Hepatocyte (in vitro differentiated cells): ENCODE measurements around the gene ZMYND8. TPM values are rescaled to one million over a fixed set of nuclear protein-coding genes. Genes with fewer than 3 reads are reported as not detected.
"Not testable (repeated sequence)": the region's sequence is repeated elsewhere in the genome, so short reads cannot be mapped to it uniquely, and the experiment has no call there.

Source experiments
- DNase-seq: peaks from one replicate; pipeline ENCODE4 v3.0.0-alpha.2; 2016; ENCODE audit warnings: low spot score
- H2AFZ ChIP-seq: fragments of 200-600 bp; sonication (generic); 2 replicates; pipeline ENCODE4 v1.6.0; 2016; ENCODE audit warnings: antibody characterized with exemption, mild to moderate bottlenecking
- H3K27ac ChIP-seq: fragments of 200-600 bp; sonication (generic); 2 replicates; pipeline ENCODE4 v1.5.1; 2016; ENCODE audit warnings: mild to moderate bottlenecking
- H3K27me3 ChIP-seq: fragments of 200-600 bp; sonication (generic); 2 replicates; pipeline ENCODE4 v1.6.1; 2016
- H3K36me3 ChIP-seq: fragments of 200-600 bp; sonication (generic); replicated peaks from 2 replicates; pipeline ENCODE4 v1.5.1; 2016; ENCODE audit warnings: low read depth; ENCODE audit not compliant: insufficient read depth
- H3K4me1 ChIP-seq: fragments of 200-600 bp; sonication (generic); 2 replicates; pipeline ENCODE4 v1.5.1; 2016; ENCODE audit warnings: mild to moderate bottlenecking, moderate library complexity; ENCODE audit not compliant: insufficient read depth
- H3K4me2 ChIP-seq: fragments of 200-600 bp; sonication (generic); 2 replicates; pipeline ENCODE4 v1.6.0; 2016
- H3K4me3 ChIP-seq: fragments of 200-600 bp; sonication (generic); 2 replicates; pipeline ENCODE4 v1.5.1; 2016; ENCODE audit warnings: mild to moderate bottlenecking
- H3K79me2 ChIP-seq: fragments of 200-600 bp; sonication (generic); 2 replicates; pipeline ENCODE4 v1.6.0; 2017; ENCODE audit warnings: mild to moderate bottlenecking
- H3K9me2 ChIP-seq: fragments of 200-600 bp; sonication (generic); replicated peaks from 2 replicates; pipeline ENCODE4 v1.6.0; 2017; ENCODE audit warnings: mild to moderate bottlenecking; ENCODE audit not compliant: insufficient read depth
- H3K9me3 ChIP-seq: fragments of 200-600 bp; sonication (generic); 2 replicates; pipeline ENCODE4 v1.5.1; 2016; ENCODE audit warnings: low read depth, mild to moderate bottlenecking
- H4K20me1 ChIP-seq: fragments of 200-600 bp; sonication (generic); 2 replicates; pipeline ENCODE4 v1.6.0; 2016; ENCODE audit warnings: mild to moderate bottlenecking; ENCODE audit not compliant: insufficient read depth, poor library complexity, severe bottlenecking
- EZH2 ChIP-seq: fragments of 200-600 bp; sonication (generic); IDR thresholded peaks from 2 replicates; pipeline ENCODE4 v1.6.1; 2016; ENCODE audit warnings: antibody characterized with exemption, mild to moderate bottlenecking, borderline replicate concordance
- EZH2phosphoT487 ChIP-seq: fragments of 200-600 bp; sonication (generic); IDR thresholded peaks from one replicate; pipeline ENCODE4 v1.6.1; 2018; ENCODE audit warnings: antibody characterized with exemption, mild to moderate bottlenecking, low read depth, moderate library complexity; ENCODE audit not compliant: unreplicated experiment, severe bottlenecking
- WGBS: methylation state at CpG from one replicate; pipeline ENCODE4 v1.1.6; 2016; ENCODE audit warnings: low lambda C conversion rate; ENCODE audit errors: missing lambda C conversion rate; 5-methylcytosine and 5-hydroxymethylcytosine counted together
- polyA plus RNA-seq: library from polyadenylated mRNA; unstranded; fragments of >200 nt; fragmentation: Nextera tagmentation; extraction: Ambion mirVana; gene quantifications from 2 replicates; pipeline ENCODE4 v1.2.1, GENCODE V29; 2016
- total RNA-seq: library from RNA; depleted of rRNA; stranded (reverse); fragments of >200 nt; gene quantifications from 2 replicates; pipeline ENCODE4 v1.2.3, GENCODE V29; 2014
- TF ChIP-seq, protein P1 (sequence below): fragments of 200-600 bp; sonication (generic); IDR thresholded peaks from 2 replicates; pipeline ENCODE4 v1.5.1; 2016; ENCODE audit warnings: antibody characterized with exemption, mild to moderate bottlenecking; ENCODE audit not compliant: poor library complexity

ZMYND8 gene
- total and polyA plus RNA-seq, 2 experiments from 2014 or later = 30.3 to 34.3 TPM

DNA sequence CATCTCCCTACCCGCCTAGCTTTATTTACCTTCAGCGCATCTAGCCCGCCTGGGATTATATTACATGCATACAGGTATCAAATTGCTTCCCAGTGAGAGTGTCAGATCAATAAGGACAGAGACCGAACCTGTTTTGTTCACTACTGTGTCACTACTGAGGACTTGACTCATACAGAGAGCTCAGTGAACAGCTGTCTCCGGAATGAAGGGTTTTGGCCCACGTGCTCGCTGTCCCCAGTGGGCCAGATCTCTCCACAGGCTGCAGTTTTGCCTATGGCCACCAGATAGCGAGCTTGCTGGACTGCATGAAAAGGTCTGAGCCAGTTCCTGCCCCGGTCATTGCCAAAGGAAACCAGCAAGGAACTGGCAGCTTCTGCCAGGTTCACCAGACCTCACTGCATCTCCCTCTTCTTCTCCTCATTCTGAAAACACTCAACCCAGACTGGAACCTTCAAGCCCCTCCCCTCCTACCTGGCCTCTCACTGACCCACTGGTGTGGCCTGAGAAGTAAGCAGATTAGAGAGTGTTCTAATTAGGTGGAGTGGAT is 150.8 kb downstream of the ZMYND8 start:
- no peaks in the 10 kb centered on the region for H3K79me2 ChIP-seq
- H3K9me2 ChIP-seq = no peaks in the 10 kb centered on the region
- no peaks in the 10 kb centered on the region for H4K20me1 ChIP-seq
- WGBS = 67% methylated on average over 9 of the region's 9 CpGs
- no peak overlapping the region for H3K27ac ChIP-seq
- H3K9me3 ChIP-seq = no peaks in the 10 kb centered on the region
- no peak for TF ChIP-seq EZH2phosphoT487
- TF ChIP-seq, protein P1, sequence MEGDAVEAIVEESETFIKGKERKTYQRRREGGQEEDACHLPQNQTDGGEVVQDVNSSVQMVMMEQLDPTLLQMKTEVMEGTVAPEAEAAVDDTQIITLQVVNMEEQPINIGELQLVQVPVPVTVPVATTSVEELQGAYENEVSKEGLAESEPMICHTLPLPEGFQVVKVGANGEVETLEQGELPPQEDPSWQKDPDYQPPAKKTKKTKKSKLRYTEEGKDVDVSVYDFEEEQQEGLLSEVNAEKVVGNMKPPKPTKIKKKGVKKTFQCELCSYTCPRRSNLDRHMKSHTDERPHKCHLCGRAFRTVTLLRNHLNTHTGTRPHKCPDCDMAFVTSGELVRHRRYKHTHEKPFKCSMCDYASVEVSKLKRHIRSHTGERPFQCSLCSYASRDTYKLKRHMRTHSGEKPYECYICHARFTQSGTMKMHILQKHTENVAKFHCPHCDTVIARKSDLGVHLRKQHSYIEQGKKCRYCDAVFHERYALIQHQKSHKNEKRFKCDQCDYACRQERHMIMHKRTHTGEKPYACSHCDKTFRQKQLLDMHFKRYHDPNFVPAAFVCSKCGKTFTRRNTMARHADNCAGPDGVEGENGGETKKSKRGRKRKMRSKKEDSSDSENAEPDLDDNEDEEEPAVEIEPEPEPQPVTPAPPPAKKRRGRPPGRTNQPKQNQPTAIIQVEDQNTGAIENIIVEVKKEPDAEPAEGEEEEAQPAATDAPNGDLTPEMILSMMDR = peak; percentile 36
- H3K4me3 ChIP-seq = no peak overlapping the region
- no peaks in the 10 kb centered on the region for H3K36me3 ChIP-seq
- no peaks in the 10 kb centered on the region for H3K4me1 ChIP-seq
- DNase-seq = peak; percentile 49
- H3K27me3 ChIP-seq = no peaks in the 10 kb centered on the region
- H3K4me2 ChIP-seq = no peak overlapping the region
- no peak overlapping the region for H2AFZ ChIP-seq

DNA sequence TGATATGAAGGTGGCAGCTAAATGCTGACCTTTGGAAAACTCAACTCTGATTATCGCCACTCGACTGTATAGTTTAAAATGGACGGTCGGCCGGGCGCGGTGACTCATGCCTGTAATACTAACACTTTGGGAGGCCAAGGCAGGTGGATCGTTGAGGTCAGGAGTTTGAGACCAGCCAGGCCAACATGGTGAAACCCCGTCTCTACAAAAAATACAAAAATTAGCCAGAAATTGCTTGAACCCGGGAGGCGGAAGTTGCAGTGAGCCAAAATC is 151.7 kb downstream of the ZMYND8 start:
- H3K4me2 ChIP-seq, H3K4me1 ChIP-seq, DNase-seq, H3K4me3 ChIP-seq, H3K27me3 ChIP-seq, H3K9me2 ChIP-seq, H2AFZ ChIP-seq, H3K9me3 ChIP-seq, H3K27ac ChIP-seq, H3K36me3 ChIP-seq, H3K79me2 ChIP-seq, H4K20me1 ChIP-seq: not testable (repeated sequence)
- WGBS = 94% methylated on average over 11 of the region's 11 CpGs

DNA sequence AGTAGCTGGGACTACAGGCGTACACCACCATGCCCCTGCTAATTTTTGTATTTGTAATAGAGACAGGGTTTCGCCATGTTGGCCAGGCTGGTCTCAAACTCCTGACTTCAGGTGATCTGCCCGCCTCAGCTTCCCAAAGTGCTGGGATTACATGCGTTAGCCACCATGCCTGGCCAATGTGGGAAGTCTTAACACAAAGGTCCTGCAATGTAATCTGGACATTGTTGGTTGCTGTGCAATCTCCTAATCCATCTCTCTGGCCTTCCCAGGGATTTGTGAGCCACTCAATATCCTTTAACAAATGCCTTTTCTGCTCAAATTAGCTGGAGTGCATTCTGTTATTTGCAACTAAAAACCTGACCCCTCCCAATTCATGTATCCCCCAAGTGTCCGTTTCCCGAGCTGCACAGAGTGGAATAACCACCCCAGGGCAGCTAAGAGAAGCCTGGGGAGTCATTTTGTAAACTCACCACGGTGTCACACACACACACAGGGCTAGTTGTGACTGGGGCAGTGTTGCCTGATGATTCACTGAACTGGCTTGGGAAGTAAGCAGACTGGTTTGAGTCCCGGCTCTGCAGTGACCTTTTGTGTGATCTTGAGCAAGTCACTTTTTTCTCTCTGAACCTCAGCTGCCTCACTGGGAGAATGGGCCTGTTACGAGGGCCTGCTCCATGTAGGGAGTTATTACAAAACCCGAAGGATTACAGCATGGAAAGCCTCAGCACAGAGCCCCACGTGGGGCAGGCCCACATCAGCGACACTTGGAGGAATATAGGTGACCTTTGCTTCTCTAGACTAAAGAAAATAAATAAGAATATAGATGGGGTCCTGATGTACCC is 152.3 kb downstream of the ZMYND8 start:
- H3K4me1 ChIP-seq = peaks cover 3% of the 10 kb centered on the region
- H3K4me2 ChIP-seq = no peak overlapping the region
- no peak overlapping the region for H3K4me3 ChIP-seq
- H3K27me3 ChIP-seq = no peaks in the 10 kb centered on the region
- no peak overlapping the region for H3K27ac ChIP-seq
- no peaks in the 10 kb centered on the region for H4K20me1 ChIP-seq
- H3K36me3 ChIP-seq = no peaks in the 10 kb centered on the region
- 85% methylated on average over 12 of the region's 12 CpGs for WGBS
- H3K9me2 ChIP-seq = no peaks in the 10 kb centered on the region
- no peak for DNase-seq
- no peaks in the 10 kb centered on the region for H3K79me2 ChIP-seq
- no peak overlapping the region for H2AFZ ChIP-seq
- no peaks in the 10 kb centered on the region for H3K9me3 ChIP-seq
- TF ChIP-seq EZH2phosphoT487 (no peak), EZH2 (no peak)
- TF ChIP-seq, protein P1 = no peak

DNA sequence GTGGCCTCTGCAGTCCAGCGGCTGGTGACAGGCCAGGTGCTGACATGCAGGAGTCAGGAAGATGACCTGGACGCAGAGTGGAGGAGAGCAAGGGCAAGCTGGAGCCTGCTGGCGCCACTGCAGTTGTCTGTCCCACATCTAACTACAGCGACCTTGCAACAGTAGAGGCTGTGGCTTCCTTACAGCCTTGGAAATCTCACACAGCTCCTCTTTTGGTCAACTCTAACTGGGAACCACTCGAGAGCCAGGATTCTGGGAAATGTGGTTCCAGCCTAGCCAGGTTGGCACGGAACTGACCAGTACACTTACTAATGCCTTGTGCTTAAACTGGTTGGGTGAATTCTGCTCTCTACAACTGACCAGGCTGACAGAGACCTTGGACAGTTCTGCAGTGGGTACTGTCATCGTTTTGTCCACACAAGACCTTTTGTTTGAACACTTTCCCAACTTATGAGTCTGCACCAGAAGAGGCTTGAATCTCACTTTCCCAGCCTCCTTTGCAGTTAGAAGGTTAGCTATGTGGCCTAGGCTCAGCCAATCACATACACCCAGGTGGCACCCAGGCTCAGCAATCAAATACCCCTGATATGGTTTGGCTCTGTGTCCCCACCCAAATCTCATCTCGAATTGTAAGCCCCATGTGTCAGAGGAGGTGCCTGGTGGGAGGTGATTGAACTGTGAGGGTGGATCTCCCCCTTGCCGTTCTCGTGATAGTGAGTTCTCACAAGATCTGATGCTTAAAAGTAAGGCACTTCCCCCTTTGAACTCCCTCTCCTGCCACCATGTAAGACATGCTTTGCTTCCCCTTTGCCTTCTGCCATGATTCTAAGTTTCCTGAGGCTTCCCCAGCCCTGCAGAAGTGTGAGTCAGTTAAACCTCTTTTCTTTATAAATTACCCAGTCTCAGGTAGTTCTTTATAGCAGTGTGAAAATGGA is 153.5 kb downstream of the ZMYND8 start:
- no peak overlapping the region for H3K4me2 ChIP-seq

More for the DNA sequence above, 153.5 kb downstream of the ZMYND8 start:
- Histone ChIP-seq H2AFZ (no peak overlapping the region), H3K79me2 (no peaks in the 10 kb centered on the region), H3K4me3 (no peak overlapping the region), H3K4me1 (peaks cover 3% of the 10 kb centered on the region), H3K27ac (no peak overlapping the region), H3K36me3 (no peaks in the 10 kb centered on the region), H3K27me3 (no peaks in the 10 kb centered on the region), H3K9me2 (no peaks in the 10 kb centered on the region), H4K20me1 (no peaks in the 10 kb centered on the region), H3K9me3 (no peaks in the 10 kb centered on the region)
- WGBS = 87% methylated on average over 10 of the region's 10 CpGs
- DNase-seq = no peak
- TF ChIP-seq, protein P1 = no peak
- TF ChIP-seq EZH2phosphoT487 = no peak
- no peak for TF ChIP-seq EZH2
